Measurements from ENCODE around the gene CACNG5. TPM values are rescaled to one million over a fixed set of nuclear protein-coding genes. Genes with fewer than 3 reads are reported as not detected.

CACNG5 gene
- total RNA-seq = not detected
- long read RNA-seq = 0 reads

GRCh38 chr17:66834919-66835454 is at the start of gene CACNG5:
TSS of gene CACNG5 (plus strand) at chr17:66835117. CDS start at chr17:66877333, 42,216 bp downstream.
- TF ChIP-seq CTCF (IDR thresholded peaks at IDR 0.05) = no peak
- no peak for TF ChIP-seq POLR2A (IDR thresholded peaks at IDR 0.05)
- H3K27me3 ChIP-seq = peaks cover 0 to 3% of the 10 kb centered on the region in 2 donors
- DNase-seq (no peak), ATAC-seq (no peak)
- intact Hi-C loops (cut with DNase I) = no loop called here
- H3K27ac ChIP-seq = no peak within 1 kb of the TSS
- H3K9me3 ChIP-seq = no peaks in the 10 kb centered on the region
- WGBS (ENCODE audit: insufficient coverage, low coverage, low lambda C conversion rate, missing lambda C conversion rate) = 3% methylated on average over 5 of the region's 57 CpGs
- H3K4me1 ChIP-seq = no peaks in the 10 kb centered on the region
- no peak within 1 kb of the TSS for H3K4me3 ChIP-seq
- no peaks in the 10 kb centered on the region for H3K36me3 ChIP-seq

- TF ChIP-seq CTCF (IDR thresholded peaks at IDR 0.05) = no peak
- TF ChIP-seq POLR2A (IDR thresholded peaks at IDR 0.05) = no peak
- intact Hi-C loops (cut with DNase I) = no loop called here
- peaks cover 0 to 18% (median 4%) of the 10 kb centered on the region in 4 donors for H3K36me3 ChIP-seq
- H3K27ac ChIP-seq = no peak overlapping the region
- no peaks in the 10 kb centered on the region for H3K9me3 ChIP-seq
- ATAC-seq (no peak), DNase-seq (no peak)
- no peaks in the 10 kb centered on the region for H3K4me1 ChIP-seq
- 95% methylated on average over 5 of the region's 10 CpGs for WGBS (ENCODE audit: insufficient coverage, low coverage, low lambda C conversion rate, missing lambda C conversion rate)
- H3K27me3 ChIP-seq = no peaks in the 10 kb centered on the region
- H3K4me3 ChIP-seq = no peak overlapping the region
Measured at GRCh38 chr17:66786107-66786506, 48.8 kb upstream of the CACNG5 start.

- intact Hi-C loops (cut with DNase I) = no loop called here
- H3K27me3 ChIP-seq = no peaks in the 10 kb centered on the region
- DNase-seq (no peak), ATAC-seq (no peak)
- 71% methylated on average over 3 of the region's 3 CpGs for WGBS (ENCODE audit: insufficient coverage, low coverage, low lambda C conversion rate, missing lambda C conversion rate)
- H3K9me3 ChIP-seq = no peaks in the 10 kb centered on the region
- H3K27ac ChIP-seq = no peak overlapping the region
- peaks cover 0 to 18% (median 4%) of the 10 kb centered on the region in 4 donors for H3K36me3 ChIP-seq
- TF ChIP-seq CTCF (IDR thresholded peaks at IDR 0.05) = no peak
- no peak for TF ChIP-seq POLR2A (IDR thresholded peaks at IDR 0.05)
- no peak overlapping the region for H3K4me3 ChIP-seq
- H3K4me1 ChIP-seq = no peaks in the 10 kb centered on the region
Measured at GRCh38 chr17:66787914-66788313, 47.0 kb upstream of the CACNG5 start.

GRCh38 chr17:66789093-66789492 is 45.8 kb upstream of the CACNG5 start:
- Histone ChIP-seq H3K36me3 (peaks cover 0 to 18% (median 4%) of the 10 kb centered on the region in 4 donors), H3K9me3 (no peaks in the 10 kb centered on the region), H3K4me1 (peaks cover 0 to 11% (median 0%) of the 10 kb centered on the region in 4 donors), H3K4me3 (no peak overlapping the region), H3K27ac (no peak overlapping the region), H3K27me3 (no peaks in the 10 kb centered on the region)
- ATAC-seq (peak in 1 of 4 donors; percentile 12), DNase-seq (no peak)
- TF ChIP-seq CTCF (IDR thresholded peaks at IDR 0.05) (no peak), POLR2A (IDR thresholded peaks at IDR 0.05) (no peak)
- WGBS (ENCODE audit: insufficient coverage, low coverage, low lambda C conversion rate, missing lambda C conversion rate) = 80% methylated on average over 10 of the region's 12 CpGs
- intact Hi-C loops (cut with DNase I) = no loop called here

All from right lobe of liver (tissue), 6 donors.